HG03378 (cell line): ENCODE measurements around the gene EFNA5.
"Not testable (repeated sequence)": the region's sequence is repeated elsewhere in the genome, so short reads cannot be mapped to it uniquely, and the experiment has no call there.

Experiments used
- ATAC-seq: cut with Tn5 transposase; IDR thresholded peaks from one replicate; pipeline ENCODE4 v1.9.1; 2021; ENCODE audit warnings: mild to moderate bottlenecking, moderate library complexity; ENCODE audit not compliant: unreplicated experiment

Gene EFNA5

GRCh38 chr5:107443897-107444296 lies 226.8 kb downstream of the EFNA5 start:
- ATAC-seq = no peak

GRCh38 chr5:107442452-107442851 lies 228.3 kb downstream of the EFNA5 start:
- ATAC-seq = no peak

- ATAC-seq = no peak
Observed at GRCh38 chr5:107439832-107440231, 230.9 kb downstream of the EFNA5 start.

GRCh38 chr5:107437986-107438510 lies 232.7 kb downstream of the EFNA5 start:
- no peak for ATAC-seq

- ATAC-seq = no peak
Observed at GRCh38 chr5:107437154-107437553, 233.6 kb downstream of the EFNA5 start.

- no peak for ATAC-seq
Observed at GRCh38 chr5:107436201-107436600, 234.5 kb downstream of the EFNA5 start.

GRCh38 chr5:107435061-107435460 lies 235.7 kb downstream of the EFNA5 start:
- ATAC-seq = no peak

- not testable (repeated sequence) for ATAC-seq
Observed at GRCh38 chr5:107433646-107434045, 237.1 kb downstream of the EFNA5 start.

GRCh38 chr5:107431998-107432397 lies 238.7 kb downstream of the EFNA5 start:
- no peak for ATAC-seq

- no peak for ATAC-seq
Observed at GRCh38 chr5:107431536-107431935, 239.2 kb downstream of the EFNA5 start.

- no peak for ATAC-seq
Observed at GRCh38 chr5:107430071-107430625, 240.6 kb downstream of the EFNA5 start.

GRCh38 chr5:107428303-107428813 lies 242.4 kb downstream of the EFNA5 start:
- ATAC-seq = no peak

- ATAC-seq = no peak
Observed at GRCh38 chr5:107426872-107427271, 243.9 kb downstream of the EFNA5 start.

- no peak for ATAC-seq
Observed at GRCh38 chr5:107426209-107426608, 244.5 kb downstream of the EFNA5 start.

GRCh38 chr5:107425541-107426031 lies 245.2 kb downstream of the EFNA5 start:
- ATAC-seq = no peak

GRCh38 chr5:107424491-107424890 lies 246.2 kb downstream of the EFNA5 start:
- ATAC-seq = no peak

GRCh38 chr5:107422494-107422893 lies 248.2 kb downstream of the EFNA5 start:
- no peak for ATAC-seq

- ATAC-seq = no peak
Observed at GRCh38 chr5:107419498-107419897, 251.2 kb downstream of the EFNA5 start.

- no peak for ATAC-seq
Observed at GRCh38 chr5:107418902-107419301, 251.8 kb downstream of the EFNA5 start.

- no peak for ATAC-seq
Observed at GRCh38 chr5:107418071-107418470, 252.7 kb downstream of the EFNA5 start.

- ATAC-seq = no peak
Observed at GRCh38 chr5:107415762-107416161, 255.0 kb downstream of the EFNA5 start.

- ATAC-seq = no peak
Observed at GRCh38 chr5:107414802-107415201, 255.9 kb downstream of the EFNA5 start.

GRCh38 chr5:107413754-107414153 lies 257.0 kb downstream of the EFNA5 start:
- ATAC-seq = no peak
